ENCODE results near the gene SBK1.

SBK1 gene

DNA sequence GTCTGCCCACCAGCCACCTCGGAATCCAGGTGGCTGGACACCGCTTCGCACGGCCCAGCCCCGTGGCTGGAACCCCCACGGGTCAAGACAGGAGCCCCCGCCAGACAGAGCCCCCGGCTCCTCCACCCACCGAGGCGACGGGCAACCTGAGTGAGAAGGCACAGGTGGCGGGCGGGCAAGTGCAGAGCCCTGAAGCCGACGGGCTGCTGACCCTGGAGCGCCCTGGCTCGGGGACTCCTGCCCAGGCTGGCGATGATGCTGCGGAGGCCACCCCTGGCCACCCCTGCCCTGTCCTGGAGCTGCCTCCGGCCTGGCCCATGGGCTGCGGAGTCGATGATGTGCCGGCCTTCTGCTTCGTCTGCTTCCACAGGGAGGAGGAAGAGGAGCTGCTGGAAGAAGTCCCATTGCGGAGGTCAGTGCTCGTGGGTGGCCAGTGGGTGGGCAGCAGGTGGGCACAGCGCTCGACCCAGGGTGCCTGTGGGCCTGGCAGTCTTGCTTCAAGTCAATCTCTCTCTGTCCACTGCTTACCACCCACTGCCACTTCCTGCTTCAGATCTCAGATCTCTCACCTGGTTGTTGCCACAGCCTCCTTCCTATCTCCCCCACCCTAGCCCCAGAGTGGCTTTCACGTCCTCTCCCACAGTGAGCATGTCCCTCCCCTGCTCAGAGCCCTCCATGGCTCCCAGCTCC is 33.1 kb upstream of the SBK1 start:
- TF ChIP-seq ZFX (IDR thresholded peaks at IDR 0.05; ENCODE audit: borderline replicate concordance) (no peak), CTCF (IDR thresholded peaks at IDR 0.05) (no peak)

GRCh38 chr16:28259781-28260150 is 32.6 kb upstream of the SBK1 start:
- TF ChIP-seq CTCF (IDR thresholded peaks at IDR 0.05) (no peak), ZFX (IDR thresholded peaks at IDR 0.05; ENCODE audit: borderline replicate concordance) (no peak)

More for the DNA sequence above, 33.1 kb upstream of the SBK1 start:
- H3K27ac ChIP-seq: no peak overlapping the region

DNA sequence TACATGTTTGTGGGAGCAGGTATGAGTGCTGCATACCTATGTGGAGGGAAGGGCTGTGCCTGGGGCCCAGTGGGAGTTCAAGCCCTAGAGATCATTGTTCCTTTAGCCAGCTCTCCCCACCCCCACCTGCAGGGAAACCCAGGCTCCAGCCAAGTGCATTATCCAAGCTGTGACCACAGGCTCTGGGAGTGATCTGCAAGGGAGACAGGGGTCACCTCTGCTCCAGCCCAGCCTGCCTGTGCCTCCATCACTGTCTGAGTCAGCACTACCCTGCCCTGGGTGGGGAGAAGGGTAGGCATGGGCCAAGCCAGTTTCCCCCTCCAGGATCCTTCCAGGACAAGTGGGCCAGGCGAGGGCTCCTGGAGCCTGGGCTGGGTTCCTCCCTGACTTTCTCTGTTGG is 32.1 kb upstream of the SBK1 start:
- TF ChIP-seq CTCF (IDR thresholded peaks at IDR 0.05) (no peak), ZFX (IDR thresholded peaks at IDR 0.05; ENCODE audit: borderline replicate concordance) (no peak)

More at GRCh38 chr16:28259781-28260150, 32.6 kb upstream of the SBK1 start:
- no peak overlapping the region for H3K27ac ChIP-seq

GRCh38 chr16:28261942-28262341 is 30.4 kb upstream of the SBK1 start:
- H3K27ac ChIP-seq: no peak overlapping the region
- TF ChIP-seq CTCF (IDR thresholded peaks at IDR 0.05): no peak
- no peak for TF ChIP-seq ZFX (IDR thresholded peaks at IDR 0.05; ENCODE audit: borderline replicate concordance)

More for the DNA sequence above, 32.1 kb upstream of the SBK1 start:
- H3K27ac ChIP-seq: no peak overlapping the region

DNA sequence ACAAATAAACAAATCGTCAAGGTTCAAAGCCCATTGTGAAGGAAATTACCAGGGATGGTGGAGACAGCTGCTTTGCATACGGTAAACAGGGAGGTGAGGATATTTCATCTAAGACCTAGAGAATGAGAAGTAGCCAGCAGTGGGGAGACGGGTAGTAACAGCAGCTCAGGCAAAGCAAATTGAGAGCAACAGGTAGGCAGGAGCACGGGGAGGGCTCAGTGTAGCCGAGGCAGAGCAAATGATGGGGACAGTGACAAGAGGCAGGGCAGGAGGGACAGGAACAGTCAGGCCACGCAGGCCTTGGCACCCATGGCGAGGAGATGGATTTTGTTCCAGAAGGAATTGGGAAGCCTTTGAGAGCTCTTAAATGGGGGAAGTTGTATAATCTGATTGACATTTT is 29.0 kb upstream of the SBK1 start:
- TF ChIP-seq ZFX (IDR thresholded peaks at IDR 0.05; ENCODE audit: borderline replicate concordance) (no peak), CTCF (IDR thresholded peaks at IDR 0.05) (no peak)

DNA sequence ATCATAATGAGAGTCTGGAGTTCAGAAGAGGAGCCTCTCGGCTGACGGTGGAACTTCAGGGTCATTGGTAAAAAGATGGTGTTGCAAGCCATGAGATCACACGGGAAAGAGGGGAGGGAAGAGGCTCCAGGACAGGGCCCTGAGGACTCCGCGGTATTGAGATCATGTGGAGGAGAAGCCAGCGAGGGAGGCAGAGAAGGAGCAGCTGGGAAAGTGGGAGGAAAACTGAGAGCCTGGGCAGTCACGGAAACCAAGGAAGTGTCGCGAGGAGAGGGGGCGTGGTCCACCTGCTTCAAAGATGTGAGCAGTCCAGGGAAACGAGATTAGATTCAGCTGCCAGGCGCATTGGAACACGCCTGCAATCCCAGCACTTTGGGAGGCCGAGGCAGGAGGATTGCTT is 27.7 kb upstream of the SBK1 start:
- no peak for TF ChIP-seq ZFX (IDR thresholded peaks at IDR 0.05; ENCODE audit: borderline replicate concordance)
- TF ChIP-seq CTCF (IDR thresholded peaks at IDR 0.05): no peak
- H3K27ac ChIP-seq: no peak overlapping the region

More for the DNA sequence above, 29.0 kb upstream of the SBK1 start:
- no peak overlapping the region for H3K27ac ChIP-seq

DNA sequence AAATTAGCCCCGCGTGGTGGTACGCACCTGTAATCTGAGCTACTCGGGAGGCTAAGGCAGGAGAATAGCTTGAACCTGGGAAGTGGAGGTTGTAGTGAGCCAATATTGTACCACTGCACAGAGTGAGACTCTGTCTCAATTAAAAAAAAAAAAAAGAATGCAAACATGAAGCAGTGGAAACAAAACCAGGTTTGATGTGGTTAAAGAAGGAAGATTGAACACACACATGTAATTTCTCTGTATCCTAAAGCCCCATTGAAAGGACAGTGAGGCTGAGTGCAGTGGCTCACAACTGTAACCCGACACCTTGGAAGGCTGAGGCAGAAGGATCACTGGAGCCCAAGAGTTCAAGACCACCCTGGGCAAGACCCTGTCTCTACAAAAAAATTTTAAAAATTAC is 26.5 kb upstream of the SBK1 start:
- H3K27ac ChIP-seq: no peak overlapping the region
- no peak for TF ChIP-seq CTCF (IDR thresholded peaks at IDR 0.05)
- TF ChIP-seq ZFX (IDR thresholded peaks at IDR 0.05; ENCODE audit: borderline replicate concordance): no peak

All from 22Rv1 (cell line).